Endothelial cell of hepatic sinusoid (primary cell): ENCODE measurements around the gene FOXQ1.

Experiments used
- in situ Hi-C: cut with HindIII; loops from 2 replicates; pipeline ENCODE4 v1.10.0; 2017; ENCODE audit warnings: low sequenced_read_pairs

The FOXQ1 gene

GRCh38 chr6:1361717-1362116, 49.8 kb downstream of the FOXQ1 start:
- in situ Hi-C loops, result loop anchor here (25.0 kb wide), 2 partner anchors 574 to 774 kb away; no protein-coding TSS in a partner anchor

- in situ Hi-C loops, result loop anchor here (25.0 kb wide), 2 partner anchors 575 to 775 kb away; no protein-coding TSS in a partner anchor
These were observed 50.7 kb downstream of the FOXQ1 start for GRCh38 chr6:1362643-1363042.

GRCh38 chr6:1363298-1363697, 51.4 kb downstream of the FOXQ1 start:
- in situ Hi-C loops, result loop anchor here (25.0 kb wide), 2 partner anchors 576 to 776 kb away; no protein-coding TSS in a partner anchor

GRCh38 chr6:1363729-1364572, 52.1 kb downstream of the FOXQ1 start:
- in situ Hi-C loops, result loop anchor here (25.0 kb wide), 2 partner anchors 577 to 777 kb away; no protein-coding TSS in a partner anchor
